Endothelial cell of umbilical vein (primary cell): ENCODE data around the gene GYPA. TPM values are rescaled to one million over a fixed set of nuclear protein-coding genes. Genes with fewer than 3 reads are reported as not detected.

Source experiments
- polyA plus RNA-seq, 4 experiments: library from polyadenylated mRNA; depleted of rRNA in 3 of 4; stranded (reverse) in 3 of 4; unstranded in 1 of 4; fragments of >200 nt; gene quantifications; 2 replicates each; pipeline versions ENCODE4 v1.2.1 to v1.2.3, GENCODE V29; 2011 to 2012; ENCODE audit warnings: missing spikeins in 1 of 4
- total RNA-seq: library from RNA; stranded (reverse); gene quantifications from 2 replicates; pipeline ENCODE4 v1.2.3, GENCODE V29; 2021

Gene GYPA
- total and polyA plus RNA-seq, 2 donors (not counting 3 experiments of a cell fraction or from before 2014, with no cell fraction given): not detected

Other genes with a start within 250 kb of the GYPA start
- not detected in 2 replicates for gene GYPE, start 235.2 kb downstream of the GYPA start, total RNA-seq
- 0.51 and 0.58 TPM in 2 replicates for gene GYPE, start 235.2 kb downstream of the GYPA start, polyA plus RNA-seq
- gene GYPB, start 121.3 kb downstream of the GYPA start, total RNA-seq: not detected in 2 replicates
- gene GYPB, start 121.3 kb downstream of the GYPA start, polyA plus RNA-seq: not detected in 2 replicates